OCI-LY7 (cell line): ENCODE results near the gene PLIN5. TPM values are rescaled to one million over a fixed set of nuclear protein-coding genes. Genes with fewer than 3 reads are reported as not detected.
A peak's percentile ranks its signal among the peaks of the same experiment; 100 is the strongest.

ENCODE experiments used
- BruUV-seq: library from RNA; stranded (reverse); fragments of 400-500 nt; replicated peaks from 2 replicates; lab custom pipeline; 2021; lab: Mats Ljungman, UMichigan
- CTCF ChIA-PET: fragments of 300-600 bp; sonication (Branson Sonifier 250); formaldehyde crosslinking; loops from one replicate; lab custom pipeline; 2022; ENCODE audit warnings: antibody characterized with exemption; ENCODE audit not compliant: unreplicated experiment; lab: Charles Lee
- POLR2A ChIA-PET: fragments of 300-600 bp; sonication (Branson Sonifier 250); formaldehyde crosslinking; loops from one replicate; lab custom pipeline; 2022; ENCODE audit warnings: antibody characterized with exemption; lab: Charles Lee
- DNase-seq: peaks from one replicate; pipeline ENCODE4 v3.0.0-alpha.2; 2015; ENCODE audit warnings: low spot score
- H2AFZ ChIP-seq: fragments of 200-600 bp; sonication (generic), shearing (Covaris generic); 2 replicates; pipeline ENCODE4 v1.6.1; 2014; ENCODE audit warnings: mild to moderate bottlenecking, antibody characterized with exemption, low read length, moderate library complexity
- H3K27ac ChIP-seq: fragments of 200-600 bp; sonication (generic); 2 replicates; pipeline ENCODE4 v1.5.1; 2014; ENCODE audit warnings: mixed run types, low read depth, mild to moderate bottlenecking, moderate library complexity, low read length, inconsistent platforms; ENCODE audit not compliant: poor library complexity, severe bottlenecking
- H3K36me3 ChIP-seq: fragments of 200-600 bp; sonication (generic); 2 replicates; pipeline ENCODE4 v1.6.1; 2014; ENCODE audit warnings: mild to moderate bottlenecking, antibody characterized with exemption, low read length, moderate library complexity, mixed read lengths; ENCODE audit not compliant: insufficient read depth
- H3K4me1 ChIP-seq: fragments of 200-600 bp; sonication (generic); 2 replicates; pipeline ENCODE4 v1.5.1; 2014; ENCODE audit warnings: mild to moderate bottlenecking, low read length; ENCODE audit not compliant: insufficient read depth, poor library complexity, severe bottlenecking
- H3K4me2 ChIP-seq: fragments of 200-600 bp; sonication (generic); 2 replicates; pipeline ENCODE4 v1.6.1; 2014; ENCODE audit warnings: mild to moderate bottlenecking, low read length
- H3K4me3 ChIP-seq: fragments of 200-600 bp; sonication (generic); 2 replicates; pipeline ENCODE4 v1.5.1; 2014; ENCODE audit warnings: mild to moderate bottlenecking, low read depth, low read length; ENCODE audit not compliant: poor library complexity, severe bottlenecking
- H3K79me2 ChIP-seq: fragments of 200-600 bp; sonication (generic); 2 replicates; pipeline ENCODE4 v1.6.1; 2016; ENCODE audit warnings: low read depth, mild to moderate bottlenecking, low read length, moderate library complexity, mixed read lengths; ENCODE audit not compliant: insufficient read depth
- H3K9me2 ChIP-seq: fragments of 200-600 bp; sonication (generic); 2 replicates; pipeline ENCODE4 v1.6.1; 2016; ENCODE audit warnings: mild to moderate bottlenecking, low read length, mixed read lengths; ENCODE audit not compliant: insufficient read depth
- H3K9me3 ChIP-seq: fragments of 200-600 bp; sonication (generic); 2 replicates; pipeline ENCODE4 v1.6.1; 2014; ENCODE audit warnings: mild to moderate bottlenecking, mixed run types, low read length, mixed read lengths
- H4K20me1 ChIP-seq: fragments of 200-600 bp; sonication (generic); 2 replicates; pipeline ENCODE4 v1.6.1; 2014; ENCODE audit warnings: mild to moderate bottlenecking, antibody characterized with exemption, low read length, moderate library complexity, mixed read lengths; ENCODE audit not compliant: insufficient read depth
- EZH2phosphoT487 ChIP-seq: fragments of 200-600 bp; sonication (generic); IDR thresholded peaks from 2 replicates; pipeline ENCODE4 v1.6.1; 2018; ENCODE audit warnings: low read depth, borderline replicate concordance, mild to moderate bottlenecking, mixed run types, antibody characterized with exemption, low read length, moderate library complexity, mixed read lengths
- intact Hi-C: fragments of 100-400 bp; cut with micrococcal nuclease; formaldehyde crosslinking; loops from one replicate; pipeline ENCODE4 v1.10.0; 2022; ENCODE audit not compliant: unreplicated experiment
- total RNA-seq, 2 experiments: library from RNA; depleted of rRNA in 1 of 2; stranded (reverse); fragments of >200 nt in 1 of 2; shearing (Covaris generic) in 1 of 2; gene quantifications; 2 replicates each; pipeline ENCODE4 v1.2.3, GENCODE V29; 2014 to 2022
- TF ChIP-seq, protein P1 (sequence below): fragments of 200-600 bp; sonication (generic); conservative IDR thresholded peaks from 2 replicates; pipeline ENCODE4 v1.5.1; 2014; ENCODE audit warnings: mild to moderate bottlenecking, antibody characterized with exemption, low read length, moderate library complexity, mixed read lengths

The PLIN5 gene
- total RNA-seq, 2 experiments from 2014 or later, result 0.85 to 1.9 TPM

DNA sequence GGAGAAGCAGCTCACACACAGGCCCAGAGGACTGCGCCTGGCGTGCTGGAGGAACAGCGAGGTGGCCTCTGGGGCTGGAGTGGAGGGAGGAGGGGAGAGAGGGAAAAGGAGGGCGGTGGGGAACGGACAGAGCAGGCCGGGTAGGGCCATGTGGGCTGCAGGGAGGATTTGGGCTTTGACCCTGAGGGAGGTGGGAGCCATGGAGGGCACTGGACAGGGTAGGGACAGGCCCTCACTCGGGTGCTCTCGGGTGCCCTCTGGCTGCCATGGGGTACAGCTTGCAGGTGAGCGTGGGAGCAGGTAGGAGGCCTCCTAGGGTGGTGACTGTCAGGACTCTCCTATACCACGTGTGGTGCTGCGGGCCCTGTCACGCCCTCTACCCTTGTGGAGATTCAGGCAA is 39.6 kb downstream of the PLIN5 start:
- Histone ChIP-seq H3K4me2 (no peak overlapping the region), H3K79me2 (no peaks in the 10 kb centered on the region), H3K9me2 (no peaks in the 10 kb centered on the region), H3K9me3 (no peaks in the 10 kb centered on the region), H3K4me1 (no peaks in the 10 kb centered on the region), H4K20me1 (no peaks in the 10 kb centered on the region), H3K27ac (no peak overlapping the region), H3K36me3 (peaks cover 62% of the 10 kb centered on the region), H2AFZ (no peak overlapping the region), H3K4me3 (no peak overlapping the region)
- TF ChIP-seq, protein P1, sequence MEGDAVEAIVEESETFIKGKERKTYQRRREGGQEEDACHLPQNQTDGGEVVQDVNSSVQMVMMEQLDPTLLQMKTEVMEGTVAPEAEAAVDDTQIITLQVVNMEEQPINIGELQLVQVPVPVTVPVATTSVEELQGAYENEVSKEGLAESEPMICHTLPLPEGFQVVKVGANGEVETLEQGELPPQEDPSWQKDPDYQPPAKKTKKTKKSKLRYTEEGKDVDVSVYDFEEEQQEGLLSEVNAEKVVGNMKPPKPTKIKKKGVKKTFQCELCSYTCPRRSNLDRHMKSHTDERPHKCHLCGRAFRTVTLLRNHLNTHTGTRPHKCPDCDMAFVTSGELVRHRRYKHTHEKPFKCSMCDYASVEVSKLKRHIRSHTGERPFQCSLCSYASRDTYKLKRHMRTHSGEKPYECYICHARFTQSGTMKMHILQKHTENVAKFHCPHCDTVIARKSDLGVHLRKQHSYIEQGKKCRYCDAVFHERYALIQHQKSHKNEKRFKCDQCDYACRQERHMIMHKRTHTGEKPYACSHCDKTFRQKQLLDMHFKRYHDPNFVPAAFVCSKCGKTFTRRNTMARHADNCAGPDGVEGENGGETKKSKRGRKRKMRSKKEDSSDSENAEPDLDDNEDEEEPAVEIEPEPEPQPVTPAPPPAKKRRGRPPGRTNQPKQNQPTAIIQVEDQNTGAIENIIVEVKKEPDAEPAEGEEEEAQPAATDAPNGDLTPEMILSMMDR, result peak; percentile 70
- no peak for TF ChIP-seq EZH2phosphoT487
- peak; percentile 36 for DNase-seq
- no TSS peak for BruUV-seq
- CTCF ChIA-PET, result no interaction called here
- intact Hi-C loops, result no loop called here
- POLR2A ChIA-PET, result no interaction called here

- TF ChIP-seq EZH2phosphoT487, result no peak
- TF ChIP-seq, protein P1, result no peak
- POLR2A ChIA-PET, result no interaction called here
- CTCF ChIA-PET, result no interaction called here
- Histone ChIP-seq H3K36me3 (peaks cover 70% of the 10 kb centered on the region), H3K4me2 (no peak overlapping the region), H3K9me2 (no peaks in the 10 kb centered on the region), H3K79me2 (no peaks in the 10 kb centered on the region), H3K4me3 (no peak overlapping the region), H3K27ac (no peak overlapping the region), H4K20me1 (no peaks in the 10 kb centered on the region), H3K4me1 (no peaks in the 10 kb centered on the region), H3K9me3 (no peaks in the 10 kb centered on the region), H2AFZ (no peak overlapping the region)
- DNase-seq, result no peak
- intact Hi-C loops, result no loop called here
- BruUV-seq, result no TSS peak
These were observed 40.3 kb downstream of the PLIN5 start for GRCh38 chr19:4494691-4495064.

DNA sequence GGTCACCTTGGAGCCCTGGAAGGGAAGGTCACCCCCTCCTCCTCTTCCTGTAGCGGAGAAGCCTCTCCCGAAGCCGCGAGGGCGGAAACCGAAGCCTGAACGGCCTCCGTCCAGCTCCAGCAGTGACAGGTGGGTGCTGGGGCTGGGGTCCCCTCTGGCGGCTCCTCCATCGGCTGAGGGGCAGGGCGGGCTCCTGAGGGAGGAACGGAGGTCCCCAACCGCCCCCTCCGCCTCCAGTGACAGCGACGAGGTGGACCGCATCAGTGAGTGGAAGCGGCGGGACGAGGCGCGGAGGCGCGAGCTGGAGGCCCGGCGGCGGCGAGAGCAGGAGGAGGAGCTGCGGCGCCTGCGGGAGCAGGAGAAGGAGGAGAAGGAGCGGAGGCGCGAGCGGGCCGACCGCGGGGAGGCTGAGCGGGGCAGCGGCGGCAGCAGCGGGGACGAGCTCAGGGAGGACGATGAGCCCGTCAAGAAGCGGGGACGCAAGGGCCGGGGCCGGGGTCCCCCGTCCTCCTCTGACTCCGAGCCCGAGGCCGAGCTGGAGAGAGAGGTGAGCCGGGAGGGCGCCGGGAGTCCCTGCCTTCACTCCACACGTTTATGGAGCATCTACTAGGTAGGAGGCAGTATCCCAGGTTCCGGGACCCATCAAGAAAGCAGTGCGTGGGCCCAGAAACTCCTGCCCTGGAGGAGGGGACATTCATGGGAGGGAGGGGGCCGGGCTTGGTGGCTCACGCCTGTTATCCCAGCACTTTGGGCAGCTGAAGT is 40.9 kb downstream of the PLIN5 start:
- no peak overlapping the region for H2AFZ ChIP-seq
- peaks cover 76% of the 10 kb centered on the region for H3K36me3 ChIP-seq
- no peak overlapping the region for H3K4me2 ChIP-seq
- ChIA-PET POLR2A (no interaction called here), CTCF (no interaction called here)
- no peaks in the 10 kb centered on the region for H3K9me2 ChIP-seq
- TF ChIP-seq EZH2phosphoT487, result no peak
- TF ChIP-seq, protein P1, result no peak
- H3K4me1 ChIP-seq, result no peaks in the 10 kb centered on the region
- DNase-seq, result no peak
- no peaks in the 10 kb centered on the region for H3K9me3 ChIP-seq
- no peak overlapping the region for H3K4me3 ChIP-seq
- H3K27ac ChIP-seq, result no peak overlapping the region
- H4K20me1 ChIP-seq, result no peaks in the 10 kb centered on the region
- no TSS peak for BruUV-seq
- H3K79me2 ChIP-seq, result no peaks in the 10 kb centered on the region
- intact Hi-C loops, result no loop called here
